Embryonic facial prominence (tissue), 1 donor: ENCODE data around the gene PTPN5.

ENCODE experiments used
- DNase-seq: peaks from one replicate; pipeline ENCODE4 v3.0.0-alpha.2; 2016; ENCODE audit errors: extremely low spot score

Gene PTPN5

DNA sequence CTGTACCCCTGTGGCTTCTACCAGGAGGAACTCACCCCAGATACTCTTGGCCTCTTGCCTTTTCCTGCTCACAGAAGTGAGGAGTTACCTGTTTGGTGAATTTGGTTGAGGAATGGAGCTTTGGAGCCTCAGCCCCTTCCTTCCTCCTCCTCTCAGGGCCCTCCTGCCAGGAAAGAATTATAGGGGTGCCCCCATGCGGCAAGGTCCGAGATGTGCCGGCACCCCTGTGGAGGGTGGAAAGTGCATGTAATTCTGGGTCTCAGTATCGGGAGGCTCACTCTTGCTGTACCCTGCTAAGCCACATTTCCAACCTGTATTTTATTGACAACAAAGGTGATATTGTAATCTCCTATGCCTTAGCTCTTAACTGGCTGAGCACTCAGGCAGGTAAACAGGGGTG, 51.9 kb downstream of the PTPN5 start:
- DNase-seq: no peak

DNA sequence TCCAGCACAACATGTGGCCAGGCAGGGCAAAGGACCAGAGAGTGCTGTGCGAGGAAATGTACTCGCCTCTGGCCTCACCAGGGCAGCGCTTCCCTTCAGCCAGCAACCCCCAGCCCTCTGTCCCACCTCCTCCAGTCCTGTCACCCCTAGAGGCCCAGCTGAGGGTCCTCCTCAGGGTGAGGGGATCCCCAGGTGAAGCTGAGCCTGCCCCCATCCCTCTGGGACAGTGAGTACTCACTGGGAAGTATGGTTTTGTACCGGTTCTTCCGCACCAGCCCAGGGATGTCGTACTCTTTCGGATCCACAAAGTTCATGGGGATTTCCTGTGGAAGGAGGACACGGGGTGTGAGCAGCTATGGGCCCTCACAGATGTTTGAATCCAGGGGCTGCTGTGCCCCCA, 54.0 kb downstream of the PTPN5 start:
- DNase-seq: no peak

DNA sequence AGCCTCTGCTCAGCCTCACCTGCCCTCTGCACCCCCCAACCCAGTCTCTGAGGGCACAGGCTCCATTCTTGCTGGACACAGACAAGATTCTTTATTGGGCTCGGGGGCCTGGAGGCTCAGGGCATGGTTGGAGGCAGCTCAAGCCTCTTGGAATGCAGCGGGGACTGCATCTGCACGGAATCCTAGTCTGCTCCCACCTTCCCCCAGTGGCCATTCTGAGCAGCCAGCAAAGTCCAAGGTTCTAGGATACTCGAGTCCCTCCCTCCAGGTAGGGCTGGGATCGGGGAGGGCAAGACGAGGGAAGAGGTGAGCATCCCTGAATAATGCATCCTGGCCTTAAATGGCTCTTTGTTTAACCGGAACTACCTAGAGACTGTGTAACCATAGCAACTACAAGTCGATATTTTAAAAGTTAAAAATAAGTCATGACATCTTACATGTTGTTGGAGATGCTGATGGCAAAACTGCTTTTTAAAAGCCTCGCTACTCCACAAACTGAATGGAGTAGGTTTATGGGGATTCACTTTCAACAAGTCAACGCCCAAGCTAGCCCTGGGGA, 54.9 kb downstream of the PTPN5 start:
- no peak for DNase-seq

DNA sequence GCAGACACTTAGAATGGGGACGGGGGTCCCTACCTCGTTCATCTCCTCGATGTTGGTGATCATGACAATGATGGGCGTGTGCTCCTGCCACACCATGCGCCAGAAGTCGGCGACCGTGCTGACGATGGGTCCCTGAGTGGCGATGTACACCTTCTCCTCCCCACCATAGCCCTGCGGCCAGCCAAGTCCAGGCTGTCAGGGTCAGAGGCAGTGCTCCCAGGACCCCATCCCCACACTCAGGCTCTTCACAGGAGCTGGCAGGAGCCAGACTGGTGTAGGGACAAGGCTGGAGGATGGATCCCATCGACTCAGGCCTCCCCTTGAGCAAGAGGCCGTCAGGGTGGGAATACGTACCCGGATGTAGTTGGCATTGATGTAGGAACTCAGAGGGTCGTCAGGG, 58.4 kb downstream of the PTPN5 start:
- no peak for DNase-seq

DNA sequence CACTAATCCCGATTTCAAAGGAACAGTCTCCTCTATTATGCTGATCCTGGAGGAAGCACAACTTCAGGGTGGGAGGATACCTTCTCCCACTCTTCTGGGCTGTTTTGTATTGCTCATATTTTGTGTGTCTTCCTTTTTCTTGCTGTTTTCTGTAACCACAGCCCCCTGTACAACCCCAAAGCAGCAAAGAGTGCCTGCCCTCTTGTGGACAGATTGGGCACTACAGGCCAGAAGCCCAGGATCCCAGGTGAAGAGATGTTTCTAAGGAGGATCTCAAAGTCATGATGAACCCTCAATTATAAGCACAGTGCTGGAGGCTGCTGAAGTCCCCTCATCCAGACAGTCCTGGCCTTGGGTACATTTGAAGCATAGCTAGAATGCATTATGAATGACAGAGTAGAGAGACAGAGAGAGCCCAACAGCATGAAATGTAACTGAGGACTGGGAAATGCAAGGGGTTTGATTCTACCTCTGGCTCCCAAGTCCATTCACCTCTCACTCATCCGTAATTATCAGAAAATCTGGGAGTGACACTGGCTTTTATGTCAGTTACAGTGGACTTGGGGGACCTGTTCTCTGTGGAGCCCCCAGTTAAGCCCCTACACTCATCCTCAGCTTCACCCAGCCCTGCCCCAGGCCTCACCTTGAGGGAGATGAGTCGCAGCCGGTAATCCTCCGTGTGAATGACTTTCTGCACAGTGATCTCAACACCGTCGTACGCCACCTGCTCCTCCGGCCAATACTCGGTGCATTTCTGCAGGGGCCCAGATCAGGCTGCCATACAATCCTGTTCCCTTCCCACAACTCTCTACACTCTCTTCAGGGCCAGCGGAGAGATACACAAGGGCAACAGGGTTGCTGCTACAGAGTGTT, 59.4 kb downstream of the PTPN5 start:
- DNase-seq: peak; percentile 46

DNA sequence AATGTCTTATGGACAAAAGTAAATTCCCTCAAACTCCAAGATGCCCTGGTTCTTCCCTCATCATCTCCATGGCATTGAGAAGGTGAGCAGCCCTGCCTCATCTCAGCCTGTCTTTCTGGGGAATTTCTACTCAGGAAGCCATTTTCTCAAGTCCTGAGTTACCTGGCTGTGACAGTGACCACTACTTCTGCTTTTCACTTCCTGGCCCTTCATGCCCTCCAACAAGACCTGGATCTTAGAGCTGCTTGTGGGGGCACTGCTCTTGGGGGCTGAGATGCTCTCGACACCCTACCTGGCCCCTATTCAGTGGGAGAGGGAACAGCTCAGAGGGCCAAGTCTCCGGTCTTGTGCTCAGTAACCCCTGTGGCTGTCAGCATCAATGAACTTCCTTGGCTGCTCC, 60.2 kb downstream of the PTPN5 start:
- no peak for DNase-seq

DNA sequence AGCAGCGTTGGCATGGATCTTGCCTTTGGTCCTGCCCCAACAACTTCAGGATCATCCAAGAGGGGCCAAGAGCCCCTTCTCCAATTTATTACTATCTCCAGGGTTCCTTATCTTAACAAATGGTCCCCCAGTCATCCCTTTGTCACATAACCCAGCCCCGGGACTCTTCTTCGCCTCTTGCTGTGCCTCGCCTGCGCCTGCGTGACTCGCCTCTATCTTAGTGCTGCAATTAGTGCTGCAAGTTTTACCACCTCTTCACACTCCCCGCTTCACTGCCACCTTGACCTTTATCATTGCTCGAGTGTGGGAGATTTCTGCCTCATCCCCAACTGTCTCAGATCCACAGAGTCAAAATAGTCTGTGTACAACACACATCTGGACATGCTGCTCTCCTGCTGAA, 61.6 kb downstream of the PTPN5 start:
- DNase-seq: no peak

DNA sequence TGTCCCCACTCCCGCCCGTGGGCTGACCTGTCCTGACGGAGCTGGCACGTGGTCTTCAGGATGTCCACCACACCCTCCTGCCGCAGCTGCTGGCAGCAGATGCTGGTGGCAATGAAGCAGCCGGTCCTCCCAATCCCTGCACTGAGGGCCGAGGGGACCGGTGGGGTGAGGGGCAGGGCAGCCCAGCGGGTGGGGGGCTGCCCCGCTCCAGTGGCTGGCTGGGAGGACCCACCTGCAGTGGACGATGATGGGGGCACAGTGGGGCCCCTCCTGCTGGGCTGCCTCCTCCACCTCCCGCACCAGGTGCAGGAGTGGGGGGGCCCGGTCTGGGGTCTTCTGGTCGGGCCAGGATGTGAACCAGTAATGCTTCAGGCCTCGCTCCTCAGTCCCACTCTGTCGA, 62.2 kb downstream of the PTPN5 start:
- DNase-seq: no peak

DNA sequence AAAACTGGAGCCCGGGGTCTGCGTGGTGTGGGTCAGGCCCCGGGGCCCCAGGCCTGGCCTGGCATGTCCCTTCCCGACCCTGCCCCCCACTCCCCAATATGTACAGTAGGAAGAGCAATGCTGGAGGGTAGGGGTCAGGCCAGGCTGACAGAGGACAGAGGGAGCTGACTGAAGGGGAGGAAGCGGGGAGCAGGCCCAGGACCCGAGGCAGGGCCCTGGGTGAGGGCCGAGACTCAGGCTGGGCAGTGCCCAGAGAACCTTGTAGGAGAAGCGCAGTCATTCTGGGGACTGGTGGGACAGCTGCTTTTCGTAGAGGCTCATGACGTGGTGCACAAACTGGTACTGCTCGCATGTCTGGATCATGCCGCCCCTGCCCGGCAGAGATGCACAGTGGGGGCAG, 62.9 kb downstream of the PTPN5 start:
- DNase-seq: no peak

DNA sequence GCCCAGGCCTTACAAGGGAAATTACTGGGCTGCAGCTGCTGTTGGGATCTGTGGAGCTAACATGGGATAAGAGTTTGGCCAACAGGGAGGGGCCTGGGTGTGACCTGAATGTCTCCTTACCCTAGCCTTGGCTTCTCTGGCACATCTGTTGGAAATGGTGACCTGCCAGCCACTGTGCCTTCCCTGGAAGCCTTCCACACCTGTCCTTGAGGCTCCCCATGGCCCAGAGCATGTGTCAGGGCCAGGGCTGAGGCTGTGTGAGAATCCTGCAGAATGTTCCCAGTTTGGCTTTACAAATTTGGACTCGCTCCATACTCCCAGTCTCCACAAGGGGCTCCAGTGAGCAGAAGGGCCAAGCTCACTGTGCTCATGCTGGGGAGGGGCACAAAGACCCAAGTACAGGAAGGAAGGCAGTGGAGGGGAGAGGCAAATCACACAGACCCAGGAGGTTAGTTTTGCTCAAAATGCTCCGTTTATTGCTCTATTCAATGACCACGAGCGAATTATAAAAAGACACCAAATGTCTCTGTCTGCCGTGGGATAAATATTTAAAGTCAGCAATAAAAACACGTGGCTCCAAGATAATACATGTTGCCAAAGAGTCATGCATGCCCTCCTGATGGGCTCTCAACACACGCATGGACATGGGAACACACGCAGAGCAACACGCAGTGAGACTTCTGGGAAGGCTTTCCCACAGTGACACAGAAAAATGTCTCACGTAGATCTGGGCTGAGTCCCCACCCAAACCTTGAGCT, 63.9 kb downstream of the PTPN5 start:
- no peak for DNase-seq

DNA sequence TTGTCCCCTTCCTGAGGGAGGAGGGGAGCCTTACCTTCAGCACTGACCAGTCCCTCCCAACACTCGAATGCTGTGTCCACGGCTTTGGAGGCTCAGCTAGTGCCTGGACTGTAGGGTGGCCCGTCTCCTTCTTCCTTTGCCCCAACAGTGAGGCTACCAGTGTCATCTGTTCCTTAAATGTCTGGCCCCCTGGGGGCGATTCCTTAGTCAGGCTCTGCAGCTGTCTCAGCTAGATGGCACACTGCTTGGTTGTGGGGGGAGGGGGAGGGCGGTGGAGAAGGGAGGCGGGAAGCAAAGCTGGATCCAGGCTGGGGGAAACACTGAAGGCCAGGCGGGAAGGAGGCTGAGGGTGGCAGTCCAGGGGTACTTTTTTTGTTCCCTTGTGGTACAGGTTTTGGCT, 65.6 kb downstream of the PTPN5 start, which contains the start of gene IGSF22:
Gene IGSF22, minus strand, starts transcription at position 149 of the 400 bp plus-strand sequence. CDS start 1,952 bp downstream, outside the sequence.
- DNase-seq: no peak

DNA sequence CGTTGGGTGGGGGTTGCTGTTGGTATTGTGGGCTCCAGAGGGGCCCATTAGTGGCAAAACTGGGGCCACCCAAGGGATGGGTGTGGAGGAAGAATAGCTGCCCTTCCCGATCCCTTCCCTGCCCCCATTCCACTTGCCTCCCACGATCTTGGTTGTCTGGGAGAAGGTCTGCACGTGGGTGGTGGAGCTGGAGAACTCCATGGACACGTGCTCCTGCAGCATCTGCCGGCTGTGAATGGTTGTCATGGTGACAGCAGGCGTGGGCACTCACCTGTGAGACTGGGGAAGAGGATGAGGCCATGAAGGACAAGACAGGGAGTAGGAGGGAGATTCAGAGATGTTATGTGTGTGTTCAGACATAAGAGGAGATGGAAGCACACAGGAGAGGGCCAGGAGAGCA, 67.6 kb downstream of the PTPN5 start:
- DNase-seq: no peak

DNA sequence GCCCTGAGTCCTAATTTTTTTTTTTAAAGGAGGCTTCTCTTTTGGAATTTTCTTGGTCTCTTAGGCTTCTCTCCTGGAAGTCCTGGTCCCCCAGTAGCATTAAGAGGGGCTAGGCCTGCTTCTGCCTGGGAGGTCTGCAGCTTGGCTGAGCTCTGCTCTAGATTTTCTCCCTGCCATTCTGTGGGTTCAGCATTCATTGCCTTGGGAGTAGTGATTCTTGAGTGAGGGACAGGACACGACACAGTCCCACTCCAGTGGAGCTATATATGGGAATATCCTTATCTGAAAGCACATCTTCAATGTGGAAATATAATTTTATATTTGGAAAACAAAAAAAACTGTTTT, 69.3 kb downstream of the PTPN5 start:
- no peak for DNase-seq

DNA sequence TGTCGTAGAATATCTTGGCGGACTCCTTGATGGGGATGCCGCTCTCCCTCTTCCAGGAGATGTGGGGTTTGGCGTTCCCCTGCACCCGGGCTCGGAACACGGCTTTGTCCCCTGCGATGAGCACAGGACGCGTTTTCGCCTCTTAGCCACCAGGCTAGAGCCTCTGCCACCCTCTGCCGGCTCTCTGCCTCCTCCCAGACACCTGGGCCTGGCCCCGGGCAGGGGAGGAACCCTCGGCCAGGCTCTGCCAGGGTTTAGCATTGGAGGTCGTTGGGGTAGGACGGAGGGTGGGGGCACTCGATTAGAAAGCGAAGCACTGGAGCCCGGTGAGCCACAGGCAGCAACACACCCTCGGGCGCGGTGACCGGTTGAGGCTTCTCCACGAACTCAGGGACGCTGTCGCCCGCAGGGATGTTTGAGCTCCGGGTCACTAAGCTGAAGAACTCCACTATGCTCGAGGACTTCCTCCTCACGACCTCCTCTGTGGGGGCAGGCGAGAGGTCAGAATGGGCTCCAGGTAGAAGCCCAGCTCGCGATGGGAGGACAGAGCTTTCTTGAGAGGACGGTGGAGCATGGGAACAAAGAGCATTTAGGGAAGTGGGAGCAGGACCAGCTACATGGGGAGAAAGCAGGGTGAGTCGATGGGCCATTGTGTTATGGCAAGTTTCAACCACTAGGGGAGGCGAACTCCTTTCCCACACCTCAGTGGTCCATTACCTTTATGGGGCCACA, 69.9 kb downstream of the PTPN5 start:
- no peak for DNase-seq

DNA sequence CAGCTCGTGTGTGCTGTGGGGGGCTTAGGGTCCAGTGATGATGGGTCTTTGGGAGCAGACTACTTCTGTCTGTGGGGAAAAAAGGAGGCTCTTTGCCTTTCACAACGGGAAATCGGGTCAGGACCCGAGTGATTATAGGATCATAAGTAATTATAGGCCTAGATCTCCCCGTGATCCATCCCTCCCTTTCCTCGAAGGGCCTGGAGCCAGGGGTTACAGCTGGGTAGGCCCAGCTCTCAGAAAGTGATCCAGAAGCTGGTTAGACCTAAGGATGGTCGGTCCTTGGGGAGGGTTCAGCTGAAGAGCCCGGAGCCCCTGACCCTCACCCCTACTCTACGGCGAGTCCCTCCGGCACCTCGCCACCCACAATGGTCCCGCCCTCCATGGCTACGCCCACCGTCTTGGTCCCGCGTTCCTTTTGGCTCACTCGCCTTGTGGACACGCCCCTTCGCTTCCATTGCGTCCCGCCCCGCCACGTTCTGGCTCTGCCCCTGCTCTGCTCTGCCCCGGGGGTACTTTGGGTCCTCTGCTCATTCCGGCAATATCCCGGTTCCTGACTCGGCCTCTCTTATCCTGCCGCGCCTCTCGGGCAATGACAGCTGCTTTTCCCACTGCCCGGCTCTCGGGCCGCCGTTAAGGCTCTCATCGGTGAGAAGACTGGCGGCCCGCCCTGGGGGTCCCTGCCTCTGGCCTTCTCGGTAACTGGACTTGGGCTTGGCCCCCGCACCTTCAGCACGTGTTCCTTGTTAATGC, 70.6 kb downstream of the PTPN5 start:
- peak; percentile 83 for DNase-seq

DNA sequence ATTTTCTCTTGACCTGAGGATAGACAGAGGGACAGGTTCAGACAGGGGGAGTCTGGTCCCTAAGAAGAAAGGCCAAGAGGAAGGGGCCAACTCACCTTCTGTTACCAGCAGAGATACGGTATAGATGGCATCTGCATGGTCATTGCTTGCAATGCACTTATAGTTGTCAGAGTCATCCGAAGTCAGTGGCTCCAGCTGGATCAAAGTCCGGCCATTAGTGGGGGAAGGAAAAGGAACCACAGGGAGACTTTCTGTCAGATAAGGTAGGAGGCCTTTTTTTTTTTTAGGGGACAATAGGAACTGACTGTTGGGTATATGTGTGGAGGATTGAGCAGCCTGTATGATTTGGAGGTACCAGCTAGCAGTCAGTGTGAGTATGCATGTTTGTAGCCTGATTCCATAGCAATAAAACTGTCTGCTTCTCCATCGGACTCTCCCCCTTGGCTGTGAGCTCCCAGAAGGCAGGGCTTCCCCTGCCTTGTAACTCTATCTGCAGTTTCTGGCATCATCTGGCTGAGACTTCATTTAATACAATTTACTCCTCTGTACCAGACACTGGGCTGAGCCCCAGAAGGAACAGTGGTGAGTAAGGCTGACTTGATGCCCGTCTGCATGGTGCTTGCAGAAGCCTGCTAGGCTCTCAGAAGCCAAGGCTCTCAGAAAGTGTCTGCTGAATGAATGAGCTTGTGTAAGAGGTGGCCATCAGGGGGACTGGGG, 71.3 kb downstream of the PTPN5 start:
- DNase-seq: no peak

DNA sequence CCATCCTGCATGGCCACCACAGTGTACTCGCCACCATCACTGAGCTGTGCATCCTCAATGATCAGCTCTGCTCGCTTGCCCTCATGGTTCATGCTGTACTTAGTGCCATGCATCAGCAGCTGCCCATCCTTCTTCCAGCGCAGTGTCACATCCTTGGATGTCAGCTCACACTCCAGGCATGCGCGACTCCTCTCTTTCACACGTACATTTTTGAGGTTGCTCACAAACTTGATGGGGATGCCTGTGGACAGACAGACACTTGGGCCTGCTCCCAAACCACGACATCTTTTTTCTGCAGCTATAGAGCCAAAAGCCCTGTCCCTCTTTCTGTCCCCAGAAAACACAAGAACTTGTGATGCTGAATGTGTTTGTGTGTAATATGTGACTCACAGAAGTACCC, 76.1 kb downstream of the PTPN5 start:
- DNase-seq: no peak

DNA sequence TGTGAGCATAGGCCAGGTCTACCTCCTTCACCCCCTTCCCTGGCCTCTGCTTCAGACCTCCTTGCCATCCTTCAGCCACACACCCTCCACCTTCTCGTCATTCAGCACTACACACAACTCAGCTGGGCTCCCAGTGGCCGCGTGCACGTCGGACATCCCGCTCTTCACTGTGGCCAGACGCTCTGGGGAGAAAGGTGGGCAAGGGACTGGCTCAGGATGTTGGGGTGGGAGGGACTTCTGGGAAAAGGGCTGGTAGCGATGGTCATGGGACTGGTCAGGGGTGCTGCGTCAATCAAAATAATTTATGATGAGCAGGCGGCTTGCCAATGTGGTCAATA, 77.2 kb downstream of the PTPN5 start:
- no peak for DNase-seq

DNA sequence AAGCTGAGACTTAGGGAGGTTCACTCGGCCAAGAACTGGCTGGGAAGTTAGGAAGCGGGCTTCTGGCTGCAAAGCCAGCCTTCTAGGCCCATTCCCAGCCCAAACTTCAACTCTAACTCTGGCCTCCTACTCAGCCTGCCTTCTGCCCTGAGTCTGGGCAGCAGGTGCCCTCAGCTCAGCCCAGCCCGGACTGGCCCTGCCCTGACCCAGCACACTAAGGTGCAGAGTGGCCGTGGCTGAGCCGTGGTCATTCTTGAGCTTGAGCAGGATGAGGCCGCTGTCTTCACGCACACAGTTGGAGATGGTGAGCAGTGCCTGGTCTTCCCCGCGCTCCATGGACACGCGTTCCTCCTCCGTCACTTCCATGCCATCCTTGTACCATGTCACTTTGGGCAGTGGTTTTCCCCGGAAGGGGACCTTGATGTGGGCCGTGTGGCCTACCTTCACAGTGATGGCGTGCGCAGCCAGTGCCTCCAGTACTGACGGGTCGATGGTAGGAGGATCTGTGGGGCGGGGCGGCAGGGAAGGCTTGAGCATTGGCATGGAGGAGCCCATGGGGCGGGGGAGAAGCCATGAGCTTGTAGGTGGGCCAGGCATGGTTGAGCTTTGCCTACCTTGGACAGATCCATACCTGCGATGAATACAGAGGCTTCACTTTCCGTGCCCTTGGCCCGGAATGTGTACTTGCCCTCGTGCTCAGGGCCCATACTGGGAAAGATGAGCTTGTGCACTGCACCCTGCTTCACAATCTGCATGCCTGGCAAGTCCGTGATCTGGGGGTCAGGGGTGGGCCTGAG, 77.8 kb downstream of the PTPN5 start:
- no peak for DNase-seq

DNA sequence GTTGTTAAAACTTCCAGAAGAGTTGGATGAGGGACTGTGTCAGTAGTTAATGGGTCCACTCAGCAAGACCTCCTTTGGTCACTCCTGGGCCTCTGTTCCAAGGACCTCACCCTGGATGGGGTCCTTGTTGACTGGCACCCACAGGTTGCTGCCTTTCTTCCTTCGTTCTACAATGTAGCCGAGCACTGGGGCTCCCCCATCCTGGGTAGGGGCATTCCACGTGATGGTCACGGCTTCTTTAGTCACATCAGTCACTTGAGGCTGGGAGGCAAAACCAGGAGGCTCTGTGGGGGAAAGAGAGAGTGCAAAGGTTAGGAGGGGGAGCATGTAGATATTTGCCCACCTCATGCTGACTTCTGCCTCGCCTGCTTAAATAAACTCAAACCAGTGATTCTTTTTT, 81.1 kb downstream of the PTPN5 start:
- DNase-seq: no peak
